ENCODE measurements around the gene UQCR11.

GRCh38 chr19:1645299-1645698 is 40.0 kb upstream of the UQCR11 start:
- TF ChIP-seq CTCF (IDR thresholded peaks at IDR 0.05) (no peak), POLR2A (IDR thresholded peaks at IDR 0.05) (no peak), POLR2AphosphoS5 (IDR thresholded peaks at IDR 0.05) (no peak), EP300 (IDR thresholded peaks at IDR 0.05) (no peak)

Data from upper lobe of left lung (tissue), 4 donors.